Measurements from ENCODE around the gene FSHR.

FSHR gene

GRCh38 chr2:48991415-48992131 lies 162.7 kb downstream of the FSHR start:
- no peak overlapping the region for H3K4me3 Mint-ChIP-seq
- DNase-seq (ENCODE audit: low spot score) = no peak
- no peaks in the 10 kb centered on the region for H3K27me3 Mint-ChIP-seq (ENCODE audit: low read depth)
- H3K4me1 Mint-ChIP-seq (ENCODE audit: low read depth) = no peaks in the 10 kb centered on the region
- H3K27ac Mint-ChIP-seq = no peak overlapping the region
- no peaks in the 10 kb centered on the region for H3K9me3 Mint-ChIP-seq
- no peaks in the 10 kb centered on the region for H3K36me3 Mint-ChIP-seq (ENCODE audit: low read depth)

GRCh38 chr2:48984922-48985321 lies 169.4 kb downstream of the FSHR start:
- H3K27ac Mint-ChIP-seq = no peak overlapping the region

GRCh38 chr2:48983551-48983950 lies 170.8 kb downstream of the FSHR start:
- Mint-ChIP-seq H3K36me3 (ENCODE audit: low read depth) (no peaks in the 10 kb centered on the region), H3K9me3 (no peaks in the 10 kb centered on the region), H3K27me3 (ENCODE audit: low read depth) (no peaks in the 10 kb centered on the region), H3K4me3 (no peak overlapping the region), H3K27ac (no peak overlapping the region), H3K4me1 (ENCODE audit: low read depth) (no peaks in the 10 kb centered on the region)
- no peak for DNase-seq (ENCODE audit: low spot score)

More at GRCh38 chr2:48984922-48985321, 169.4 kb downstream of the FSHR start:
- Mint-ChIP-seq H3K27me3 (ENCODE audit: low read depth) (no peaks in the 10 kb centered on the region), H3K9me3 (no peaks in the 10 kb centered on the region), H3K4me1 (ENCODE audit: low read depth) (no peaks in the 10 kb centered on the region), H3K36me3 (ENCODE audit: low read depth) (no peaks in the 10 kb centered on the region), H3K4me3 (no peak overlapping the region)
- no peak for DNase-seq (ENCODE audit: low spot score)

GRCh38 chr2:48982887-48983435 lies 171.4 kb downstream of the FSHR start:
- Mint-ChIP-seq H3K36me3 (ENCODE audit: low read depth) (no peaks in the 10 kb centered on the region), H3K9me3 (no peaks in the 10 kb centered on the region), H3K27me3 (ENCODE audit: low read depth) (no peaks in the 10 kb centered on the region), H3K4me3 (no peak overlapping the region), H3K27ac (no peak overlapping the region), H3K4me1 (ENCODE audit: low read depth) (no peaks in the 10 kb centered on the region)
- no peak for DNase-seq (ENCODE audit: low spot score)

GRCh38 chr2:48980846-48981245 lies 173.5 kb downstream of the FSHR start:
- H3K4me3 Mint-ChIP-seq = no peak overlapping the region
- H3K9me3 Mint-ChIP-seq = no peaks in the 10 kb centered on the region
- H3K4me1 Mint-ChIP-seq (ENCODE audit: low read depth) = no peaks in the 10 kb centered on the region
- no peaks in the 10 kb centered on the region for H3K36me3 Mint-ChIP-seq (ENCODE audit: low read depth)
- no peaks in the 10 kb centered on the region for H3K27me3 Mint-ChIP-seq (ENCODE audit: low read depth)
- H3K27ac Mint-ChIP-seq = no peak overlapping the region
- DNase-seq (ENCODE audit: low spot score) = no peak

- Mint-ChIP-seq H3K4me3 (no peak overlapping the region), H3K36me3 (ENCODE audit: low read depth) (no peaks in the 10 kb centered on the region), H3K27ac (no peak overlapping the region), H3K4me1 (ENCODE audit: low read depth) (no peaks in the 10 kb centered on the region), H3K27me3 (ENCODE audit: low read depth) (no peaks in the 10 kb centered on the region), H3K9me3 (no peaks in the 10 kb centered on the region)
- DNase-seq (ENCODE audit: low spot score) = no peak
Observed at GRCh38 chr2:48979691-48980090, 174.6 kb downstream of the FSHR start.

GRCh38 chr2:48978131-48978530 lies 176.2 kb downstream of the FSHR start:
- Mint-ChIP-seq H3K4me1 (ENCODE audit: low read depth) (no peaks in the 10 kb centered on the region), H3K9me3 (no peaks in the 10 kb centered on the region), H3K27me3 (ENCODE audit: low read depth) (no peaks in the 10 kb centered on the region), H3K4me3 (no peak overlapping the region), H3K27ac (no peak overlapping the region), H3K36me3 (ENCODE audit: low read depth) (no peaks in the 10 kb centered on the region)
- no peak for DNase-seq (ENCODE audit: low spot score)

- DNase-seq (ENCODE audit: low spot score) = no peak
- Mint-ChIP-seq H3K27ac (no peak overlapping the region), H3K9me3 (no peaks in the 10 kb centered on the region), H3K4me1 (ENCODE audit: low read depth) (no peaks in the 10 kb centered on the region), H3K27me3 (ENCODE audit: low read depth) (no peaks in the 10 kb centered on the region), H3K36me3 (ENCODE audit: low read depth) (no peaks in the 10 kb centered on the region), H3K4me3 (no peak overlapping the region)
Observed at GRCh38 chr2:48971801-48972200, 182.5 kb downstream of the FSHR start.

- Mint-ChIP-seq H3K4me1 (ENCODE audit: low read depth) (no peaks in the 10 kb centered on the region), H3K4me3 (no peak overlapping the region), H3K27ac (no peak overlapping the region), H3K36me3 (ENCODE audit: low read depth) (no peaks in the 10 kb centered on the region), H3K9me3 (no peaks in the 10 kb centered on the region), H3K27me3 (ENCODE audit: low read depth) (no peaks in the 10 kb centered on the region)
- DNase-seq (ENCODE audit: low spot score) = no peak
Observed at GRCh38 chr2:48968011-48968410, 186.3 kb downstream of the FSHR start.

GRCh38 chr2:48965204-48965603 lies 189.1 kb downstream of the FSHR start:
- no peaks in the 10 kb centered on the region for H3K9me3 Mint-ChIP-seq
- no peak overlapping the region for H3K4me3 Mint-ChIP-seq
- H3K36me3 Mint-ChIP-seq (ENCODE audit: low read depth) = no peaks in the 10 kb centered on the region
- no peaks in the 10 kb centered on the region for H3K4me1 Mint-ChIP-seq (ENCODE audit: low read depth)
- H3K27me3 Mint-ChIP-seq (ENCODE audit: low read depth) = no peaks in the 10 kb centered on the region
- H3K27ac Mint-ChIP-seq = no peak overlapping the region
- DNase-seq (ENCODE audit: low spot score) = no peak

GRCh38 chr2:48961009-48961408 lies 193.3 kb downstream of the FSHR start:
- no peaks in the 10 kb centered on the region for H3K36me3 Mint-ChIP-seq (ENCODE audit: low read depth)
- no peaks in the 10 kb centered on the region for H3K27me3 Mint-ChIP-seq (ENCODE audit: low read depth)
- H3K4me3 Mint-ChIP-seq = no peak overlapping the region
- no peak for DNase-seq (ENCODE audit: low spot score)
- no peaks in the 10 kb centered on the region for H3K4me1 Mint-ChIP-seq (ENCODE audit: low read depth)
- no peaks in the 10 kb centered on the region for H3K9me3 Mint-ChIP-seq
- no peak overlapping the region for H3K27ac Mint-ChIP-seq

GRCh38 chr2:48954935-48955334 lies 199.4 kb downstream of the FSHR start:
- Mint-ChIP-seq H3K4me3 (no peak overlapping the region), H3K36me3 (ENCODE audit: low read depth) (no peaks in the 10 kb centered on the region), H3K27ac (no peak overlapping the region), H3K27me3 (ENCODE audit: low read depth) (no peaks in the 10 kb centered on the region), H3K4me1 (ENCODE audit: low read depth) (no peaks in the 10 kb centered on the region), H3K9me3 (no peaks in the 10 kb centered on the region)
- no peak for DNase-seq (ENCODE audit: low spot score)

GRCh38 chr2:48954311-48954710 lies 200.0 kb downstream of the FSHR start:
- H3K4me3 Mint-ChIP-seq = no peak overlapping the region
- no peak overlapping the region for H3K27ac Mint-ChIP-seq
- no peaks in the 10 kb centered on the region for H3K4me1 Mint-ChIP-seq (ENCODE audit: low read depth)

GRCh38 chr2:48952614-48953013 lies 201.7 kb downstream of the FSHR start:
- Mint-ChIP-seq H3K4me1 (ENCODE audit: low read depth) (no peaks in the 10 kb centered on the region), H3K4me3 (no peak overlapping the region), H3K27ac (no peak overlapping the region), H3K36me3 (ENCODE audit: low read depth) (no peaks in the 10 kb centered on the region), H3K9me3 (no peaks in the 10 kb centered on the region), H3K27me3 (ENCODE audit: low read depth) (no peaks in the 10 kb centered on the region)
- DNase-seq (ENCODE audit: low spot score) = no peak

More at GRCh38 chr2:48954311-48954710, 200.0 kb downstream of the FSHR start:
- no peak for DNase-seq (ENCODE audit: low spot score)
- no peaks in the 10 kb centered on the region for H3K9me3 Mint-ChIP-seq
- no peaks in the 10 kb centered on the region for H3K27me3 Mint-ChIP-seq (ENCODE audit: low read depth)
- no peaks in the 10 kb centered on the region for H3K36me3 Mint-ChIP-seq (ENCODE audit: low read depth)

GRCh38 chr2:48952143-48952542 lies 202.2 kb downstream of the FSHR start:
- Mint-ChIP-seq H3K36me3 (ENCODE audit: low read depth) (no peaks in the 10 kb centered on the region), H3K4me3 (no peak overlapping the region), H3K4me1 (ENCODE audit: low read depth) (no peaks in the 10 kb centered on the region), H3K27me3 (ENCODE audit: low read depth) (no peaks in the 10 kb centered on the region), H3K9me3 (no peaks in the 10 kb centered on the region), H3K27ac (no peak overlapping the region)
- DNase-seq (ENCODE audit: low spot score) = no peak
